HCT116 (cell line): Measurements from ENCODE around the gene TMEM165. TPM values are rescaled to one million over a fixed set of nuclear protein-coding genes. Genes with fewer than 3 reads are reported as not detected.

Experiments used
- ATAC-seq: fragments of 200-7000 bp; cut with Tn5 transposase; 2 replicates; pipeline ENCODE4 v1.9.1; 2020; ENCODE audit warnings: mild to moderate bottlenecking, moderate library complexity
- BruUV-seq: library from RNA; stranded (reverse); fragments of 400-500 nt; replicated peaks from 2 replicates; lab custom pipeline; 2021; lab: Mats Ljungman, UMichigan
- CTCF ChIA-PET: fragments of 300-600 bp; sonication (Branson Sonifier 250); formaldehyde crosslinking; loops from one replicate; lab custom pipeline; 2021; ENCODE audit warnings: antibody characterized with exemption; lab: Charles Lee
- POLR2A ChIA-PET: fragments of 300-600, 350-600 bp; sonication (Branson Sonifier 250); formaldehyde crosslinking; loops from one replicate; lab custom pipeline; 2021; ENCODE audit warnings: antibody characterized with exemption; lab: Charles Lee
- RAD21 ChIA-PET, 2 experiments: fragments of 300-600 bp; sonication (Branson Sonifier 250); formaldehyde crosslinking; loops; one replicate each; lab custom pipeline; 2023; ENCODE audit warnings: low total read pairs in 2 of 2; ENCODE audit not compliant: uncharacterized antibody in 2 of 2, unreplicated experiment in 2 of 2, low non-redundant PET in 1 of 2; lab: Charles Lee
- DNase-seq: peaks from one replicate; pipeline ENCODE4 v3.0.0-alpha.2; 2010; ENCODE audit warnings: low read depth, low spot score
- H2AFZ ChIP-seq: fragments of 200-600 bp; shearing (Covaris generic), sonication (generic); 2 replicates; pipeline ENCODE4 v1.6.1; 2017; ENCODE audit warnings: low read depth, mixed run types, mixed read lengths, antibody characterized with exemption, low read length; ENCODE audit not compliant: poor library complexity, severe bottlenecking
- H3K27ac ChIP-seq: 2 replicates; pipeline ENCODE4 v1.5.1; 2012; ENCODE audit warnings: low read depth, low read length
- H3K27me3 ChIP-seq: fragments of 200-600 bp; sonication (generic); 2 replicates; pipeline ENCODE4 v1.6.1; 2016; ENCODE audit warnings: mixed run types, low read length, mixed read lengths; ENCODE audit not compliant: insufficient read depth
- H3K36me3 ChIP-seq, 2 experiments: fragments of 200-500 bp in 1 of 2; fragments of 200-600 bp in 1 of 2; sonication (Bioruptor generic) in 1 of 2; sonication (generic) in 1 of 2; 2 replicates each; pipeline versions ENCODE4 v1.5.1 to v1.6.1; 2014 to 2016; ENCODE audit warnings: low read length in 2 of 2, inconsistent platforms in 1 of 2, mixed read lengths in 1 of 2, mixed run types in 1 of 2; ENCODE audit not compliant: insufficient read depth in 2 of 2, control insufficient read depth in 1 of 2
- H3K4me1 ChIP-seq, 2 experiments: fragments of 200-600 bp in 1 of 2; sonication (generic) in 1 of 2; 2 replicates each; pipeline versions ENCODE4 v1.5.1 to v1.6.1; 2012 to 2017; ENCODE audit warnings: low read length in 2 of 2, inconsistent platforms in 1 of 2, mild to moderate bottlenecking in 1 of 2, mixed read lengths in 1 of 2, mixed run types in 1 of 2, moderate library complexity in 1 of 2; ENCODE audit not compliant: insufficient read depth in 2 of 2, control insufficient read depth in 1 of 2
- H3K4me2 ChIP-seq: fragments of 200-600 bp; sonication (generic); 2 replicates; pipeline ENCODE4 v1.6.1; 2017; ENCODE audit warnings: mixed run types, low read length, mixed read lengths
- H3K4me3 ChIP-seq, 2 experiments: fragments of 200-600 bp in 1 of 2; sonication (generic) in 1 of 2; replicated peaks in 1 of 2; 2 replicates each; pipeline ENCODE4 v1.5.1; 2011 to 2016; ENCODE audit warnings: low read length in 2 of 2, control low read depth in 1 of 2, low read depth in 1 of 2, mild to moderate bottlenecking in 1 of 2, mixed read lengths in 1 of 2, mixed run types in 1 of 2
- H3K79me2 ChIP-seq: fragments of 200-600 bp; sonication (generic); 2 replicates; pipeline ENCODE4 v1.6.1; 2017; ENCODE audit warnings: mild to moderate bottlenecking, mixed run types, low read length, moderate library complexity, mixed read lengths; ENCODE audit not compliant: insufficient read depth
- H3K9ac ChIP-seq: fragments of 200-600 bp; sonication (generic); 2 replicates; pipeline ENCODE4 v1.6.1; 2016; ENCODE audit warnings: low read length, mixed read lengths
- H3K9me2 ChIP-seq: fragments of 200-600 bp; sonication (generic), shearing (Covaris generic); 2 replicates; pipeline ENCODE4 v1.6.1; 2017; ENCODE audit warnings: mixed run types, mild to moderate bottlenecking, moderate library complexity; ENCODE audit not compliant: insufficient read depth
- H3K9me3 ChIP-seq, 2 experiments: fragments of 200-500 bp in 1 of 2; fragments of 200-600 bp in 1 of 2; sonication (Bioruptor generic) in 1 of 2; sonication (generic) in 1 of 2; 2 replicates each; pipeline ENCODE4 v1.6.1; 2014 to 2017; ENCODE audit warnings: low read length in 2 of 2, mixed read lengths in 2 of 2, inconsistent platforms in 1 of 2, low read depth in 1 of 2, mild to moderate bottlenecking in 1 of 2, mixed run types in 1 of 2, moderate library complexity in 1 of 2; ENCODE audit not compliant: control insufficient read depth in 1 of 2, insufficient read depth in 1 of 2
- H4K20me1 ChIP-seq: fragments of 200-600 bp; sonication (generic), shearing (Covaris generic); 2 replicates; pipeline ENCODE4 v1.6.1; 2017; ENCODE audit warnings: mixed run types, mild to moderate bottlenecking, moderate library complexity; ENCODE audit not compliant: insufficient read depth
- ATF3 ChIP-seq: IDR thresholded peaks from 2 replicates; pipeline ENCODE4 v1.6.1; 2012
- CBX3 ChIP-seq: IDR thresholded peaks from 2 replicates; pipeline ENCODE4 v1.6.1; 2012; ENCODE audit warnings: low read depth
- CEBPB ChIP-seq: IDR thresholded peaks from 2 replicates; pipeline ENCODE4 v1.6.1; 2012; ENCODE audit warnings: low read depth
- CTCF ChIP-seq, 3 experiments: fragments of 200-600 bp in 1 of 3; sonication (generic) in 1 of 3; IDR thresholded peaks in 2 of 3; conservative IDR thresholded peaks in 1 of 3; 2 replicates each; pipeline ENCODE4 v1.5.1; 2012 to 2017; ENCODE audit warnings: low read depth in 2 of 3, low read length in 2 of 3, antibody characterized with exemption in 1 of 3, borderline replicate concordance in 1 of 3, control low read depth in 1 of 3, mild to moderate bottlenecking in 1 of 3, mixed read lengths in 1 of 3, mixed run types in 1 of 3, moderate library complexity in 1 of 3; ENCODE audit not compliant: insufficient read depth in 1 of 3
- EGR1 ChIP-seq: IDR thresholded peaks from 2 replicates; pipeline ENCODE4 v1.6.1; 2012; ENCODE audit warnings: low read depth
- ELF1 ChIP-seq: IDR thresholded peaks from 2 replicates; pipeline ENCODE4 v1.6.1; 2012; ENCODE audit warnings: low read depth, borderline replicate concordance
- EZH2phosphoT487 ChIP-seq: fragments of 200-600 bp; IDR thresholded peaks from 2 replicates; pipeline ENCODE4 v1.6.1; 2018; ENCODE audit warnings: antibody characterized with exemption, borderline replicate concordance
- JUND ChIP-seq: IDR thresholded peaks from 2 replicates; pipeline ENCODE4 v1.6.1; 2012
- MAX ChIP-seq: IDR thresholded peaks from 2 replicates; pipeline ENCODE4 v1.6.1; 2012
- POLR2AphosphoS5 ChIP-seq: IDR thresholded peaks from 2 replicates; pipeline ENCODE4 v1.6.1; 2011; ENCODE audit warnings: mild to moderate bottlenecking, low read depth, low read length, moderate library complexity
- SIN3A ChIP-seq: IDR thresholded peaks from 2 replicates; pipeline ENCODE4 v1.6.1; 2012; ENCODE audit warnings: low read depth
- SP1 ChIP-seq: IDR thresholded peaks from 2 replicates; pipeline ENCODE4 v1.6.1; 2012; ENCODE audit warnings: low read depth
- SRF ChIP-seq: IDR thresholded peaks from 2 replicates; pipeline ENCODE4 v1.6.1; 2012; ENCODE audit warnings: low read depth
- TCF7L2 ChIP-seq: IDR thresholded peaks from 2 replicates; pipeline ENCODE4 v1.7.0; 2011; ENCODE audit warnings: borderline replicate concordance, inconsistent platforms; ENCODE audit not compliant: insufficient read depth, insufficient read length; ENCODE audit errors: extremely low read depth
- YY1 ChIP-seq: IDR thresholded peaks from 2 replicates; pipeline ENCODE4 v1.6.1; 2011; ENCODE audit warnings: low read length, low read depth, moderate library complexity, mild to moderate bottlenecking; ENCODE audit not compliant: insufficient replicate concordance; ENCODE audit errors: extremely low read depth
- ZBTB33 ChIP-seq: IDR thresholded peaks from 2 replicates; pipeline ENCODE4 v1.6.1; 2011; ENCODE audit warnings: mild to moderate bottlenecking, low read length, moderate library complexity; ENCODE audit not compliant: insufficient replicate concordance; ENCODE audit errors: extremely low read depth
- ZFX ChIP-seq: fragments of 450-650 bp; IDR thresholded peaks from 2 replicates; pipeline ENCODE4 v1.6.1; 2017
- ZNF274 ChIP-seq: fragments of 200-500 bp; sonication (Bioruptor generic); IDR thresholded peaks from 2 replicates; pipeline ENCODE4 v1.6.1; 2014; ENCODE audit warnings: mild to moderate bottlenecking, low read depth, low read length, inconsistent platforms
- intact Hi-C: fragments of 100-400 bp; cut with micrococcal nuclease; formaldehyde crosslinking; loops from 2 replicates; pipeline ENCODE4 v1.10.0; 2022
- total RNA-seq: library from RNA; stranded (reverse); gene quantifications from one replicate; pipeline ENCODE4 v1.2.1, GENCODE V29; 2021; ENCODE audit not compliant: unreplicated experiment

The TMEM165 gene
- total RNA-seq, 1 experiment from 2014 or later, result 60.7 TPM

GRCh38 chr4:55364691-55365344 is 30.9 kb upstream of the TMEM165 start:
- no peak overlapping the region for H2AFZ ChIP-seq
- intact Hi-C loops, result no loop called here
- no peak overlapping the region for H3K4me3 ChIP-seq
- ATAC-seq (no peak), DNase-seq (no peak)
- no peaks in the 10 kb centered on the region for H3K36me3 ChIP-seq
- no TSS peak for BruUV-seq
- H3K4me2 ChIP-seq, result no peak overlapping the region
- H3K79me2 ChIP-seq, result no peaks in the 10 kb centered on the region
- no peak overlapping the region for H3K9ac ChIP-seq
- no peak for TF ChIP-seq YY1
- no peak for TF ChIP-seq POLR2AphosphoS5
- no peak for TF ChIP-seq SP1
- no peak for TF ChIP-seq CBX3
- no peak for TF ChIP-seq CTCF (IDR thresholded peaks at IDR 0.05 in 2 of 3, conservative IDR thresholded peaks at IDR 0.05 in 1 of 3; ENCODE audit: borderline replicate concordance in 1 of 3, insufficient read depth in 1 of 3, low read depth in 2 of 3, low read length in 2 of 3)
- TF ChIP-seq SRF, result no peak
- TF ChIP-seq EZH2phosphoT487, result no peak
- no peak for TF ChIP-seq EGR1
- TF ChIP-seq TCF7L2, result no peak
- TF ChIP-seq ZFX, result no peak
- no peak for TF ChIP-seq SIN3A
- TF ChIP-seq ATF3, result no peak
- TF ChIP-seq ZBTB33, result no peak
- no peak for TF ChIP-seq MAX
- TF ChIP-seq CEBPB, result no peak
- TF ChIP-seq ELF1, result no peak
- no peak for TF ChIP-seq ZNF274
- no peak for TF ChIP-seq JUND
- H3K4me1 ChIP-seq, result peaks cover 17 to 33% of the 10 kb centered on the region in 2 experiments
- RAD21 ChIA-PET, result no interaction called here
- H3K9me3 ChIP-seq, result no peaks in the 10 kb centered on the region
- POLR2A ChIA-PET, result no interaction called here
- H3K27me3 ChIP-seq, result no peaks in the 10 kb centered on the region
- no peaks in the 10 kb centered on the region for H4K20me1 ChIP-seq
- CTCF ChIA-PET, result no interaction called here
- H3K9me2 ChIP-seq, result no peaks in the 10 kb centered on the region
- no peak overlapping the region for H3K27ac ChIP-seq
